ENCODE results near the gene NDST3.

GRCh38 chr4:118279920-118280432 is 245.7 kb downstream of the NDST3 start:
- no peak for TF ChIP-seq CTCF (IDR thresholded peaks at IDR 0.05; ENCODE audit: low read depth, low read length, missing input control)
- TF ChIP-seq ATF3 (IDR thresholded peaks at IDR 0.05), result no peak
- TF ChIP-seq RAD21 (IDR thresholded peaks at IDR 0.05), result no peak
- no peak for TF ChIP-seq JUND (IDR thresholded peaks at IDR 0.05)
- no peak for TF ChIP-seq MAX (IDR thresholded peaks at IDR 0.05)
- no peak for TF ChIP-seq GABPA (IDR thresholded peaks at IDR 0.05 in 1 of 2, conservative IDR thresholded peaks at IDR 0.05 in 1 of 2)
- no peak for TF ChIP-seq REST (IDR thresholded peaks at IDR 0.05)
- no peak for TF ChIP-seq EGR1 (IDR thresholded peaks at IDR 0.05; ENCODE audit: low read depth in 2 of 2)
- TF ChIP-seq ZBTB33 (IDR thresholded peaks at IDR 0.05), result no peak
- TF ChIP-seq FOXA1 (IDR thresholded peaks at IDR 0.05), result no peak
- TF ChIP-seq NR2F2 (IDR thresholded peaks at IDR 0.05), result no peak

Measured in liver (tissue), 3 donors.